ENCODE data around the gene TBX3.
"Not testable (repeated sequence)": the region's sequence is repeated elsewhere in the genome, so short reads cannot be mapped to it uniquely, and the experiment has no call there.

The TBX3 gene

DNA sequence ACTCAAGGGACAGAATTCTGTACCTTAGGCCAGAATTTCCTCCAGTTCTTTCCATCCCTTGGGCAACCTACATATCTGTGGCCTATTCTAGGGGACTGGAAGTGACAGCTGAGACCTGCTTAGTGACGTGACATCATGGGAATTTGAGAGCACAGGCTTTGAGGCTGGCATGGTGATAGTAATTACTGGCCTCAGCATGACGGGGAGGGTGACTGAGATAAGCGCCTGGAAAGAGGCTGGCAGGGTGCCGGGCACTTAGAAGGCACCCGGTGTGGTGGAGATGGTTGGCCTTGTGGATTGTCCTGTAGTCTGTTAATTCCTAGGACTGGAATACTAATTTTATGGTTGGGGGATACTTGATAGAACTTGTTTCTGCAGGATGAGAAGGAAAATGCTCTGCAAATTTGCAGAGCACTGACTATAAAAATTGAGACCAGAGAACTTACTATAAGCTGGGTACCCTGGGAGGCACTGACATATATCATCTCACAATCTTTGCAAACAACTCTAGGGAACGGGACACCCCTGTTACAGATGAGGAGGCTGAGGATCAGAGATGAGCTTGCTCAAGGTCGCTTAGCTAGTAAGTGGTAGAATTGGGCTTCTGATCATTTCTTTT is 42.2 kb upstream of the TBX3 start:
- Histone ChIP-seq H3K9ac (ENCODE audit: low read length) (no peak overlapping the region), H3K4me2 (ENCODE audit: low read depth, low read length) (no peak overlapping the region), H3K27ac (ENCODE audit: low read length) (no peak overlapping the region), H3K4me1 (ENCODE audit: low read length) (no peaks in the 10 kb centered on the region), H4K20me1 (ENCODE audit: insufficient read depth, low read length) (no peaks in the 10 kb centered on the region), H3K27me3 (replicated peaks; ENCODE audit: insufficient read depth, low read length) (no peaks in the 10 kb centered on the region), H3F3A (ENCODE audit: insufficient read depth, low read length) (no peaks in the 10 kb centered on the region), H3K9me2 (replicated peaks; ENCODE audit: insufficient read depth, low read length) (no peaks in the 10 kb centered on the region), H2AFZ (ENCODE audit: low read length) (no peak overlapping the region), H3K9me3 (replicated peaks; ENCODE audit: insufficient read depth, low read length) (no peaks in the 10 kb centered on the region), H3K36me3 (replicated peaks; ENCODE audit: insufficient read depth, low read length) (no peaks in the 10 kb centered on the region), H3K79me2 (ENCODE audit: low read length) (no peaks in the 10 kb centered on the region), H3K4me3 (ENCODE audit: low read length) (no peak overlapping the region)
- TF ChIP-seq EZH2 (optimal IDR thresholded peaks at IDR 0.05; ENCODE audit: low read depth, low read length) (no peak), EZH2phosphoT487 (IDR thresholded peaks at IDR 0.05; ENCODE audit: low read length) (no peak)
- TF ChIP-seq, protein P1, sequence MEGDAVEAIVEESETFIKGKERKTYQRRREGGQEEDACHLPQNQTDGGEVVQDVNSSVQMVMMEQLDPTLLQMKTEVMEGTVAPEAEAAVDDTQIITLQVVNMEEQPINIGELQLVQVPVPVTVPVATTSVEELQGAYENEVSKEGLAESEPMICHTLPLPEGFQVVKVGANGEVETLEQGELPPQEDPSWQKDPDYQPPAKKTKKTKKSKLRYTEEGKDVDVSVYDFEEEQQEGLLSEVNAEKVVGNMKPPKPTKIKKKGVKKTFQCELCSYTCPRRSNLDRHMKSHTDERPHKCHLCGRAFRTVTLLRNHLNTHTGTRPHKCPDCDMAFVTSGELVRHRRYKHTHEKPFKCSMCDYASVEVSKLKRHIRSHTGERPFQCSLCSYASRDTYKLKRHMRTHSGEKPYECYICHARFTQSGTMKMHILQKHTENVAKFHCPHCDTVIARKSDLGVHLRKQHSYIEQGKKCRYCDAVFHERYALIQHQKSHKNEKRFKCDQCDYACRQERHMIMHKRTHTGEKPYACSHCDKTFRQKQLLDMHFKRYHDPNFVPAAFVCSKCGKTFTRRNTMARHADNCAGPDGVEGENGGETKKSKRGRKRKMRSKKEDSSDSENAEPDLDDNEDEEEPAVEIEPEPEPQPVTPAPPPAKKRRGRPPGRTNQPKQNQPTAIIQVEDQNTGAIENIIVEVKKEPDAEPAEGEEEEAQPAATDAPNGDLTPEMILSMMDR (IDR thresholded peaks at IDR 0.05; ENCODE audit: low read length): no peak
- DNase-seq: no peak

DNA sequence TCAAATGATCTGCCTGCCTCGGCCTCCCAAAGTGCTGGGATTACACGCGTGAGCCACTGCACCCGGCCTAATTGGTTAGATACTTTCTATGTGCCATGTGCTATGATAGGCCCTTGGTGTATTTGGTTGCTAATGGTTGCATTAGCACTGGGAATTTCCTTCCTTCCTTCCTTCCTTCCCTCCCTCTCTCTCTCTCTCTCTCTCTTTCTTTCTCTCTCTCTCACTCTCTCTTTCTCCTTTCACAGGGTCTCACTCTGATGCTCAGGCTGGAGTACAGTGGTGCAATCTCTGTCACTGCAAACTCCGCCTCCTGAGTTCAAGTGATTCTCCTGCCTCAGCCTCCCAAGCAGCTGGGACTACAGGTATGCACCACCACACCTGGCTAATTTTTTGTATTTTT is 38.2 kb upstream of the TBX3 start:
- not testable (repeated sequence) for H3K27me3 ChIP-seq (replicated peaks; ENCODE audit: insufficient read depth, low read length); H3K4me2 ChIP-seq (ENCODE audit: low read depth, low read length); H3K9me3 ChIP-seq (replicated peaks; ENCODE audit: insufficient read depth, low read length); H3K4me1 ChIP-seq (ENCODE audit: low read length); H3K9ac ChIP-seq (ENCODE audit: low read length); H3K9me2 ChIP-seq (replicated peaks; ENCODE audit: insufficient read depth, low read length); DNase-seq; H2AFZ ChIP-seq (ENCODE audit: low read length); H3K27ac ChIP-seq (ENCODE audit: low read length); H4K20me1 ChIP-seq (ENCODE audit: insufficient read depth, low read length); H3K79me2 ChIP-seq (ENCODE audit: low read length); H3F3A ChIP-seq (ENCODE audit: insufficient read depth, low read length); H3K4me3 ChIP-seq (ENCODE audit: low read length); H3K36me3 ChIP-seq (replicated peaks; ENCODE audit: insufficient read depth, low read length)

DNA sequence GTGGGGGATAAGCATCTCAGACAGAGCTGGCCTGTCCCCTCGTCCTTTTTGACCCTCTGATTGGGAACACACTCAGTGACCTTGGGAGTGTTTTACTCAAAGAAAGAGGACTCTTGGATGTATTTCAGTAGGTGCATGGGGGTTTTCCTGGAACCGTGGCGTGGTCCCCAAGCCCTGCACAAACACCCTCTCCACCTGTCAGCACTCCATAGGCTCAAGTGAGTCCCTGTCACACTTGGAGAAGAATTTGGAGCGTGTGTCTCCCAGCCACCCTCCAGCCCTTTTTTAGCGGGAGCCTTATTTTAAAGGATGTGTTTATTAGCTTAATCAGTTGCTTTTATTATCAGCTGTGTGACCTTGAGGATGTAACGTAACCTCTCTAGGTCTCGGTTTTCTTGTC is 37.3 kb upstream of the TBX3 start:
- Histone ChIP-seq H3K9me3 (replicated peaks; ENCODE audit: insufficient read depth, low read length) (no peaks in the 10 kb centered on the region), H3K27me3 (replicated peaks; ENCODE audit: insufficient read depth, low read length) (no peaks in the 10 kb centered on the region), H3K9ac (ENCODE audit: low read length) (no peak overlapping the region), H3K4me2 (ENCODE audit: low read depth, low read length) (no peak overlapping the region), H3F3A (ENCODE audit: insufficient read depth, low read length) (no peaks in the 10 kb centered on the region), H4K20me1 (ENCODE audit: insufficient read depth, low read length) (no peaks in the 10 kb centered on the region), H3K4me1 (ENCODE audit: low read length) (no peaks in the 10 kb centered on the region), H2AFZ (ENCODE audit: low read length) (no peak overlapping the region), H3K79me2 (ENCODE audit: low read length) (no peaks in the 10 kb centered on the region), H3K27ac (ENCODE audit: low read length) (no peak overlapping the region), H3K36me3 (replicated peaks; ENCODE audit: insufficient read depth, low read length) (no peaks in the 10 kb centered on the region), H3K9me2 (replicated peaks; ENCODE audit: insufficient read depth, low read length) (no peaks in the 10 kb centered on the region), H3K4me3 (ENCODE audit: low read length) (no peak overlapping the region)
- DNase-seq: no peak
- TF ChIP-seq EZH2 (optimal IDR thresholded peaks at IDR 0.05; ENCODE audit: low read depth, low read length): no peak
- no peak for TF ChIP-seq EZH2phosphoT487 (IDR thresholded peaks at IDR 0.05; ENCODE audit: low read length)
- TF ChIP-seq, protein P1 (IDR thresholded peaks at IDR 0.05; ENCODE audit: low read length): no peak

DNA sequence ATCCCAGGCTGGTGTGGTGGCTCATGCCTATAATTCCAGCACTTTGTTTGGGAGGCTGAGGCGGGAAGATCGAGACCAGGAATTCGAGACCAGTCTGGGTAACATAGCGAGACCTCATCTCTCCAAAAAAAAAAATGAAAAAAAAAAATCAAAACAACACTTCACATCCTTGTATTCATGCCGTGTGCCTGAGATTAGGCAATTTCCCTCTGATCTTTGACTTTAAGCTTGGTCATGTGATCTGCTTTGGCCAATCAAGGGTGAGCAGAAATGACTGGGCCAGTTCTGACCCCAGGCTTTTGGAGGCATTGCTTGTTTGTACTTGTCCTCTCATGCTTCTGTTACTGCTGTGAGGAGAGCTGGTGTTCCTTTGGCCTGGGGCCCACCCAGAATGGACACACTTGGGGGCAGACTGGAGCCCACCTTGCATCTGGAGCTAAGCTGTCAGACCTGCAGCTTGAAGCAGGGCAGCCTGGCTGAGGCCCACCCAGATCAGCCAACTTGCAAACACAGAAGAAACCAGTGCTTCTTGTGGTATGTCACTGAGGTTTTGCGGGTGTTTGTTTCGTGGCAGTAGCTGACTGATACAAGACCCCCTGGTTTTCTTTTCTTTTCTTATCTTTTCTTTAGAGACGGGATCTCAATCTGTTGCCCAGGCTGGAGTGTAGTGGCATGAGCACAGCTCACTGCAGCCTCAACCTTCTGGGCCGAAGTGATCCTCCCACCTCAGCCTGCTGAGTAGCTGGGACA is 29.7 kb upstream of the TBX3 start:
- Histone ChIP-seq H3K9me3 (replicated peaks; ENCODE audit: insufficient read depth, low read length) (no peaks in the 10 kb centered on the region), H3K4me1 (ENCODE audit: low read length) (no peaks in the 10 kb centered on the region), H3K9me2 (replicated peaks; ENCODE audit: insufficient read depth, low read length) (no peaks in the 10 kb centered on the region), H3K79me2 (ENCODE audit: low read length) (no peaks in the 10 kb centered on the region), H3F3A (ENCODE audit: insufficient read depth, low read length) (no peaks in the 10 kb centered on the region), H3K4me2 (ENCODE audit: low read depth, low read length) (no peak overlapping the region), H4K20me1 (ENCODE audit: insufficient read depth, low read length) (no peaks in the 10 kb centered on the region), H3K27me3 (replicated peaks; ENCODE audit: insufficient read depth, low read length) (no peaks in the 10 kb centered on the region), H3K9ac (ENCODE audit: low read length) (no peak overlapping the region), H3K4me3 (ENCODE audit: low read length) (no peak overlapping the region), H3K36me3 (replicated peaks; ENCODE audit: insufficient read depth, low read length) (no peaks in the 10 kb centered on the region), H3K27ac (ENCODE audit: low read length) (no peak overlapping the region), H2AFZ (ENCODE audit: low read length) (no peak overlapping the region)
- TF ChIP-seq, protein P1 (IDR thresholded peaks at IDR 0.05; ENCODE audit: low read length): no peak
- TF ChIP-seq EZH2 (optimal IDR thresholded peaks at IDR 0.05; ENCODE audit: low read depth, low read length) (no peak), EZH2phosphoT487 (IDR thresholded peaks at IDR 0.05; ENCODE audit: low read length) (no peak)
- no peak for DNase-seq

All from MM.1S (cell line).